Panc1 (cell line): ENCODE data around the gene LRP3. TPM values are rescaled to one million over a fixed set of nuclear protein-coding genes. Genes with fewer than 3 reads are reported as not detected.

ENCODE experiments used
- ATAC-seq: fragments of 200-7000 bp; cut with Tn5 transposase; 2 replicates; pipeline ENCODE4 v1.9.1; 2020; ENCODE audit warnings: mild to moderate bottlenecking, moderate library complexity
- BruUV-seq: library from RNA; stranded (reverse); fragments of 400-500 nt; replicated peaks from 2 replicates; lab custom pipeline; 2021; lab: Mats Ljungman, UMichigan
- CTCF ChIA-PET: fragments of 300-600 bp; sonication (Branson Sonifier 250); formaldehyde crosslinking; loops from one replicate; lab custom pipeline; 2022; ENCODE audit warnings: antibody characterized with exemption; lab: Charles Lee
- POLR2A ChIA-PET: fragments of 300-600 bp; sonication (Branson Sonifier 250); formaldehyde crosslinking; loops from one replicate; lab custom pipeline; 2022; ENCODE audit warnings: antibody characterized with exemption; lab: Charles Lee
- DNase-seq: peaks from one replicate; pipeline ENCODE4 v3.0.0-alpha.2; 2010; ENCODE audit warnings: low read depth, low spot score
- H3K27ac ChIP-seq: 2 replicates; pipeline ENCODE4 v1.5.1; 2011; ENCODE audit warnings: mild to moderate bottlenecking, low read length, inconsistent platforms
- H3K27me3 ChIP-seq: fragments of 200-500 bp; sonication (Bioruptor generic); 2 replicates; pipeline ENCODE4 v1.6.0; 2014; ENCODE audit warnings: low read length, inconsistent platforms; ENCODE audit not compliant: control insufficient read depth, insufficient read depth
- H3K36me3 ChIP-seq: fragments of 200-500 bp; sonication (Bioruptor generic); 2 replicates; pipeline ENCODE4 v1.5.1; 2014; ENCODE audit warnings: inconsistent platforms, mild to moderate bottlenecking, low read length, moderate library complexity; ENCODE audit not compliant: control insufficient read depth, insufficient read depth
- H3K4me1 ChIP-seq: 2 replicates; pipeline ENCODE4 v1.5.1; 2011; ENCODE audit warnings: inconsistent platforms, mild to moderate bottlenecking, low read length, moderate library complexity; ENCODE audit not compliant: control insufficient read depth, insufficient read depth
- H3K4me3 ChIP-seq, 2 experiments: 2 replicates each; pipeline ENCODE4 v1.5.1; 2011 to 2012; ENCODE audit warnings: low read depth in 2 of 2, low read length in 2 of 2, mild to moderate bottlenecking in 2 of 2, inconsistent platforms in 1 of 2, moderate library complexity in 1 of 2
- H3K9me3 ChIP-seq: fragments of 200-500 bp; sonication (Bioruptor generic); 2 replicates; pipeline ENCODE4 v1.5.1; 2014; ENCODE audit warnings: low read depth, mild to moderate bottlenecking, inconsistent platforms, low read length, moderate library complexity; ENCODE audit not compliant: control insufficient read depth, insufficient read depth
- POLR2AphosphoS5 ChIP-seq: IDR thresholded peaks from 2 replicates; pipeline ENCODE4 v1.6.1; 2012; ENCODE audit warnings: mild to moderate bottlenecking, low read depth, low read length, moderate library complexity
- REST ChIP-seq, 2 experiments: IDR thresholded peaks; 2 replicates each; pipeline ENCODE4 v1.6.1; 2011 to 2012; ENCODE audit warnings: low read depth in 2 of 2, control low read depth in 1 of 2, low read length in 1 of 2, mild to moderate bottlenecking in 1 of 2, moderate library complexity in 1 of 2; ENCODE audit not compliant: insufficient read depth in 1 of 2
- SIN3A ChIP-seq: IDR thresholded peaks from 2 replicates; pipeline ENCODE4 v1.6.1; 2012; ENCODE audit warnings: low read depth, mild to moderate bottlenecking, low read length, moderate library complexity, borderline replicate concordance; ENCODE audit not compliant: insufficient read depth
- TCF7L2 ChIP-seq: IDR thresholded peaks from 2 replicates; pipeline ENCODE4 v1.6.1; 2011; ENCODE audit warnings: mild to moderate bottlenecking, low read depth, low read length, inconsistent platforms
- in situ Hi-C: cut with HindIII; loops from 2 replicates; pipeline ENCODE4 v1.10.0; 2016; ENCODE audit warnings: low sequenced_read_pairs, low pct_unique_long_range_greater_than_20kb
- intact Hi-C: fragments of 100-400 bp; cut with micrococcal nuclease; formaldehyde crosslinking; loops from one replicate; pipeline ENCODE4 v1.10.0; 2022; ENCODE audit not compliant: unreplicated experiment
- total RNA-seq: library from RNA; stranded (reverse); gene quantifications from one replicate; pipeline ENCODE4 v1.2.1, GENCODE V29; 2021; ENCODE audit not compliant: unreplicated experiment
- TF ChIP-seq, protein P1 (sequence below): fragments of 450-650 bp; IDR thresholded peaks from 2 replicates; pipeline ENCODE4 v1.5.1; 2017; ENCODE audit warnings: mild to moderate bottlenecking

The LRP3 gene
- total RNA-seq, 1 experiment from 2014 or later = 28.6 TPM

DNA sequence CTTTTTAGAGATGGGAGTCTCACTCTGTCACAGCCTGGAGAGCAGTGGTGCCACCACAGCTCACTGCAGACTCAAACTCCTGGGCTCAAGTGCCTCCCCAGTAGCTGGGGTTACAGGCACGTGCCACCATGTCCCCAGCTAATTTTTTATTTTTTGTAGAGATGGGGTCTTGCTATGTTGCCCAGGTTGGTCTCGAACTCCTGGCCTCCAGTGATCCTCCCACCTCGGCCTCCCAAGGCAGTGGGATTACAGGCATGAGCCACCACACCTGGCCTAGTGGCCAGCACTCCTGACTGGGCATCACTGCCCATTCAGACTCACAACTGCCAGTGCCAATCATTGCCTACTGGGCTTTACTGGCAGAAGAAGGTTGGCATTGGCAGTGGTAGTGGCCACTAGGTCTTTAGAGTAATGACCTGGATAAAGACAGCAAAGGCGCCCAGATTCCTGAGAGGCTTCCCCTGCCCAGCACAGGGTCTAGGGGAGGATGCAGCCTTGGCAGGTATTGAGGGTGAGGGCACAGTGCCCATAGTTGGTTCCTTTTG lies 58.4 kb downstream of the LRP3 start:
- H3K27me3 ChIP-seq = no peaks in the 10 kb centered on the region
- CTCF ChIA-PET = no interaction called here
- TF ChIP-seq POLR2AphosphoS5 = no peak
- TF ChIP-seq SIN3A = no peak
- no peak for TF ChIP-seq TCF7L2
- TF ChIP-seq, protein P1, sequence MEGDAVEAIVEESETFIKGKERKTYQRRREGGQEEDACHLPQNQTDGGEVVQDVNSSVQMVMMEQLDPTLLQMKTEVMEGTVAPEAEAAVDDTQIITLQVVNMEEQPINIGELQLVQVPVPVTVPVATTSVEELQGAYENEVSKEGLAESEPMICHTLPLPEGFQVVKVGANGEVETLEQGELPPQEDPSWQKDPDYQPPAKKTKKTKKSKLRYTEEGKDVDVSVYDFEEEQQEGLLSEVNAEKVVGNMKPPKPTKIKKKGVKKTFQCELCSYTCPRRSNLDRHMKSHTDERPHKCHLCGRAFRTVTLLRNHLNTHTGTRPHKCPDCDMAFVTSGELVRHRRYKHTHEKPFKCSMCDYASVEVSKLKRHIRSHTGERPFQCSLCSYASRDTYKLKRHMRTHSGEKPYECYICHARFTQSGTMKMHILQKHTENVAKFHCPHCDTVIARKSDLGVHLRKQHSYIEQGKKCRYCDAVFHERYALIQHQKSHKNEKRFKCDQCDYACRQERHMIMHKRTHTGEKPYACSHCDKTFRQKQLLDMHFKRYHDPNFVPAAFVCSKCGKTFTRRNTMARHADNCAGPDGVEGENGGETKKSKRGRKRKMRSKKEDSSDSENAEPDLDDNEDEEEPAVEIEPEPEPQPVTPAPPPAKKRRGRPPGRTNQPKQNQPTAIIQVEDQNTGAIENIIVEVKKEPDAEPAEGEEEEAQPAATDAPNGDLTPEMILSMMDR = no peak
- TF ChIP-seq REST (IDR thresholded peaks at IDR 0.05; ENCODE audit: insufficient read depth in 1 of 2, low read depth in 2 of 2, low read length in 1 of 2) = no peak
- no peaks in the 10 kb centered on the region for H3K9me3 ChIP-seq
- DNase-seq = no peak
- no peak for ATAC-seq
- H3K36me3 ChIP-seq = no peaks in the 10 kb centered on the region
- H3K4me1 ChIP-seq = peaks cover 4% of the 10 kb centered on the region; the same call in 1 of the 2 replicates
- BruUV-seq = no TSS peak
- no peak overlapping the region for H3K27ac ChIP-seq
- intact Hi-C loops = no loop called here
- in situ Hi-C loops = no loop called here
- POLR2A ChIA-PET = no interaction called here
- no peak overlapping the region for H3K4me3 ChIP-seq

DNA sequence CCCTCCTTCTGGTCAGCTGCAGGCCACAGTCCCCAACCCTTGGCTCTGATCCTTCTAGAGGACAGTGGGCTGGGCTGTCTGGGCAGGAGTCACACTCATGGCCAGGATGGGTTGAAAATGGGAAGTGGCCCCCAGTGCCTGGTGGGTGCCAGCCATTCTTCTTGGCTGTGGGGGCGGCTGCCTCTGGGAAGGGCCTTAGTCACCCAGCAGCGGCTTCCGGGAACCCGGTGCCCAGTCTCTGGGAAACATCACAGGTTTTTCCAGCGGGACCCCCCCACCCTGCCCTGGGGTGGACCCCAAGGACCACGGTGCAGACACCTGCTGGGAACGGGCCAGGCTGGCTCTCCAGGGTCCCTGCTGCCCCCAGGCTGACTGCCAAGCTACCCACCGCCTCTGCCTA lies 58.8 kb downstream of the LRP3 start:
- in situ Hi-C loops (no loop called here), intact Hi-C loops (no loop called here)
- Histone ChIP-seq H3K27me3 (no peaks in the 10 kb centered on the region), H3K4me3 (no peak overlapping the region), H3K36me3 (no peaks in the 10 kb centered on the region), H3K27ac (no peak overlapping the region), H3K4me1 (peaks cover 4% of the 10 kb centered on the region; the same call in 1 of the 2 replicates), H3K9me3 (no peaks in the 10 kb centered on the region)
- ChIA-PET CTCF (no interaction called here), POLR2A (no interaction called here)
- ATAC-seq (no peak), DNase-seq (no peak)
- no TSS peak for BruUV-seq
- no peak for TF ChIP-seq SIN3A
- TF ChIP-seq TCF7L2 = no peak
- TF ChIP-seq POLR2AphosphoS5 = no peak
- TF ChIP-seq REST (IDR thresholded peaks at IDR 0.05; ENCODE audit: insufficient read depth in 1 of 2, low read depth in 2 of 2, low read length in 1 of 2) = no peak
- TF ChIP-seq, protein P1 = no peak
